Measurements from ENCODE around the gene SDC1.

DNA sequence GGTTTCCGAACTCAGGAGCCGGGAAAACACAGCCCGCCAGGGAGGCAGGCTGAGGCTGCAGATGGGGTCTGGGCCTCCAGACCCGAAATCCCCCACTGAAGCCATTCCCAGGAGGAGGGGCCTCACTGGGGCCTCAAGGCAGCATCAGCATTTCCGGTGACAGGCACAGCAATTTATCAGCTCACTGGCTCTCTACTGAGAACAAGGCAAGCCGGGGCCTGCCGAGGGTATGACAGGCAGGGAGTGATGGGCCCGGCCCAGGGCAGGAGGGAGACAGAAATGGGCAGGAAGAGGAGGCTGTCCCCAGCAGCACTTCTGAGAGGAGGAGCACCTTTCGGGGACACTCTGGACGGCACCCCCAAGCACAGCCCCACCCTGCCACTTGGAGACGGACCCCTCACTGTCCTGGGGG lies 12.5 kb downstream of the SDC1 start:
- TF ChIP-seq POLR2A (IDR thresholded peaks at IDR 0.05): no peak
- TF ChIP-seq, protein P1, sequence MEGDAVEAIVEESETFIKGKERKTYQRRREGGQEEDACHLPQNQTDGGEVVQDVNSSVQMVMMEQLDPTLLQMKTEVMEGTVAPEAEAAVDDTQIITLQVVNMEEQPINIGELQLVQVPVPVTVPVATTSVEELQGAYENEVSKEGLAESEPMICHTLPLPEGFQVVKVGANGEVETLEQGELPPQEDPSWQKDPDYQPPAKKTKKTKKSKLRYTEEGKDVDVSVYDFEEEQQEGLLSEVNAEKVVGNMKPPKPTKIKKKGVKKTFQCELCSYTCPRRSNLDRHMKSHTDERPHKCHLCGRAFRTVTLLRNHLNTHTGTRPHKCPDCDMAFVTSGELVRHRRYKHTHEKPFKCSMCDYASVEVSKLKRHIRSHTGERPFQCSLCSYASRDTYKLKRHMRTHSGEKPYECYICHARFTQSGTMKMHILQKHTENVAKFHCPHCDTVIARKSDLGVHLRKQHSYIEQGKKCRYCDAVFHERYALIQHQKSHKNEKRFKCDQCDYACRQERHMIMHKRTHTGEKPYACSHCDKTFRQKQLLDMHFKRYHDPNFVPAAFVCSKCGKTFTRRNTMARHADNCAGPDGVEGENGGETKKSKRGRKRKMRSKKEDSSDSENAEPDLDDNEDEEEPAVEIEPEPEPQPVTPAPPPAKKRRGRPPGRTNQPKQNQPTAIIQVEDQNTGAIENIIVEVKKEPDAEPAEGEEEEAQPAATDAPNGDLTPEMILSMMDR (IDR thresholded peaks at IDR 0.05): no peak
